D341Med (cell line): ENCODE results near the gene NRXN2.

Experiments
- DNase-seq: peaks from one replicate; pipeline ENCODE4 v3.0.0; 2012; ENCODE audit warnings: low spot score

The NRXN2 gene

GRCh38 chr11:64759131-64759721, 36.2 kb upstream of the NRXN2 start:
- peak; percentile 29 for DNase-seq

GRCh38 chr11:64758330-64759079, 35.5 kb upstream of the NRXN2 start:
- DNase-seq, result peak; percentile 28

- DNase-seq, result peak; percentile 22
Measured at GRCh38 chr11:64757549-64758329, 34.7 kb upstream of the NRXN2 start.

- peak; percentile 21 for DNase-seq
Measured at GRCh38 chr11:64755681-64756361, 32.8 kb upstream of the NRXN2 start.

- DNase-seq, result no peak
Measured at GRCh38 chr11:64754919-64755662, 32.1 kb upstream of the NRXN2 start.

- DNase-seq, result no peak
Measured at GRCh38 chr11:64754124-64754918, 31.3 kb upstream of the NRXN2 start.

GRCh38 chr11:64753380-64754123, 30.6 kb upstream of the NRXN2 start:
- peak; percentile 31 for DNase-seq

GRCh38 chr11:64753019-64753379, 30.0 kb upstream of the NRXN2 start:
- no peak for DNase-seq

GRCh38 chr11:64752175-64752970, 29.4 kb upstream of the NRXN2 start:
- DNase-seq, result no peak

GRCh38 chr11:64751580-64751979, 28.6 kb upstream of the NRXN2 start:
- no peak for DNase-seq

- no peak for DNase-seq
Measured at GRCh38 chr11:64751136-64751535, 28.1 kb upstream of the NRXN2 start.

- DNase-seq, result no peak
Measured at GRCh38 chr11:64750361-64751054, 27.5 kb upstream of the NRXN2 start.

- no peak for DNase-seq
Measured at GRCh38 chr11:64747961-64748665, 25.1 kb upstream of the NRXN2 start.

GRCh38 chr11:64746486-64746885, 23.5 kb upstream of the NRXN2 start:
- no peak for DNase-seq

- DNase-seq, result no peak
Measured at GRCh38 chr11:64745521-64746328, 22.7 kb upstream of the NRXN2 start.

- no peak for DNase-seq
Measured at GRCh38 chr11:64745189-64745520, 22.2 kb upstream of the NRXN2 start.

- DNase-seq, result peak; percentile 71
Measured at GRCh38 chr11:64744544-64745188, 21.7 kb upstream of the NRXN2 start.
